H9 (cell line): ENCODE measurements around the gene CDR2L. TPM values are rescaled to one million over a fixed set of nuclear protein-coding genes. Genes with fewer than 3 reads are reported as not detected.

Source experiments
- DNase-seq: peaks from one replicate; pipeline ENCODE4 v3.0.0-alpha.2; 2017
- H2AFZ ChIP-seq: one replicate; pipeline ENCODE4 v1.6.1; 2013; ENCODE audit warnings: mild to moderate bottlenecking, low read length, control low read depth, moderate library complexity
- H2AK5ac ChIP-seq: 2 replicates; pipeline ENCODE4 v1.6.1; 2013; ENCODE audit warnings: low read length, control low read depth, mixed read lengths; ENCODE audit not compliant: insufficient read length
- H2BK120ac ChIP-seq: one replicate; pipeline ENCODE4 v1.6.1; 2013; ENCODE audit warnings: low read depth, mild to moderate bottlenecking, low read length, control low read depth, inconsistent platforms; ENCODE audit not compliant: poor library complexity, severe bottlenecking
- H2BK12ac ChIP-seq: 2 replicates; pipeline ENCODE4 v1.6.1; 2013; ENCODE audit warnings: low read length, control low read depth, mixed read lengths, low read depth; ENCODE audit not compliant: insufficient read length
- H2BK15ac ChIP-seq: 2 replicates; pipeline ENCODE4 v1.6.1; 2013; ENCODE audit warnings: low read depth, low read length, control low read depth
- H2BK20ac ChIP-seq: one replicate; pipeline ENCODE4 v1.6.1; 2013; ENCODE audit warnings: low read depth, mild to moderate bottlenecking, low read length, control low read depth, inconsistent platforms; ENCODE audit not compliant: poor library complexity, severe bottlenecking
- H2BK5ac ChIP-seq: 2 replicates; pipeline ENCODE4 v1.6.1; 2013; ENCODE audit warnings: low read length, control low read depth, mixed read lengths; ENCODE audit not compliant: insufficient read length
- H3K14ac ChIP-seq: 2 replicates; pipeline ENCODE4 v1.6.1; 2013; ENCODE audit warnings: low read length, control low read depth; ENCODE audit not compliant: insufficient read depth
- H3K18ac ChIP-seq: 2 replicates; pipeline ENCODE4 v1.6.1; 2013; ENCODE audit warnings: low read depth, mild to moderate bottlenecking, mixed read lengths, low read length, control low read depth; ENCODE audit not compliant: insufficient read length
- H3K23ac ChIP-seq: 2 replicates; pipeline ENCODE4 v1.6.1; 2013; ENCODE audit warnings: low read length, control low read depth, mixed read lengths, low read depth; ENCODE audit not compliant: insufficient read length
- H3K23me2 ChIP-seq: 2 replicates; pipeline ENCODE4 v1.6.1; 2013; ENCODE audit warnings: low read depth, mild to moderate bottlenecking, mixed read lengths, low read length, control low read depth; ENCODE audit not compliant: insufficient read length, poor library complexity, severe bottlenecking
- H3K27ac ChIP-seq: 2 replicates; pipeline ENCODE4 v1.5.1; 2013; ENCODE audit warnings: low read length, control low read depth, mixed read lengths, low read depth; ENCODE audit not compliant: insufficient read length
- H3K27me3 ChIP-seq: 2 replicates; pipeline ENCODE4 v1.6.1; 2013; ENCODE audit warnings: low read length, control low read depth, inconsistent platforms; ENCODE audit not compliant: insufficient read depth
- H3K4ac ChIP-seq: 2 replicates; pipeline ENCODE4 v1.6.1; 2013; ENCODE audit warnings: low read depth, mild to moderate bottlenecking, control low read depth, inconsistent platforms, low read length, moderate library complexity
- H3K4me1 ChIP-seq: 2 replicates; pipeline ENCODE4 v1.6.1; 2013; ENCODE audit warnings: low read length, control low read depth, inconsistent platforms; ENCODE audit not compliant: insufficient read depth
- H3K4me2 ChIP-seq: 2 replicates; pipeline ENCODE4 v1.6.1; 2013; ENCODE audit warnings: low read length, control low read depth, mixed read lengths; ENCODE audit not compliant: insufficient read length, insufficient read depth
- H3K56ac ChIP-seq: 2 replicates; pipeline ENCODE4 v1.6.1; 2013; ENCODE audit warnings: low read depth, mild to moderate bottlenecking, mixed read lengths, low read length, control low read depth; ENCODE audit not compliant: insufficient read length
- H3K79me1 ChIP-seq: 2 replicates; pipeline ENCODE4 v1.6.1; 2013; ENCODE audit warnings: low read depth, mild to moderate bottlenecking, moderate library complexity, low read length, control low read depth, inconsistent platforms; ENCODE audit not compliant: insufficient read depth, poor library complexity, severe bottlenecking
- H3K79me2 ChIP-seq: 2 replicates; pipeline ENCODE4 v1.6.1; 2013; ENCODE audit warnings: low read length, control low read depth, inconsistent platforms; ENCODE audit not compliant: insufficient read depth
- H3K9ac ChIP-seq: 2 replicates; pipeline ENCODE4 v1.6.1; 2013; ENCODE audit warnings: low read length, control low read depth, mixed read lengths; ENCODE audit not compliant: insufficient read length; ENCODE audit errors: extremely low read depth
- H3K9me3 ChIP-seq: one replicate; pipeline ENCODE4 v1.6.1; 2013; ENCODE audit warnings: low read depth, low read length, inconsistent platforms; ENCODE audit not compliant: control insufficient read depth
- H3T11ph ChIP-seq: one replicate; pipeline ENCODE4 v1.6.1; 2013; ENCODE audit warnings: mild to moderate bottlenecking, low read length, control low read depth, inconsistent platforms
- H4K20me1 ChIP-seq: one replicate; pipeline ENCODE4 v1.6.1; 2013; ENCODE audit not compliant: control insufficient read depth, insufficient read length, insufficient read depth
- H4K5ac ChIP-seq: 2 replicates; pipeline ENCODE4 v1.6.1; 2013; ENCODE audit warnings: low read depth, mild to moderate bottlenecking, mixed read lengths, low read length, control low read depth; ENCODE audit not compliant: insufficient read length
- H4K8ac ChIP-seq: replicated peaks from 2 replicates; pipeline ENCODE4 v1.6.1; 2013; ENCODE audit warnings: low read length, control low read depth, mixed read lengths, low read depth; ENCODE audit not compliant: insufficient read length
- H4K91ac ChIP-seq: 2 replicates; pipeline ENCODE4 v1.6.1; 2013; ENCODE audit warnings: low read depth, mild to moderate bottlenecking, moderate library complexity, mixed read lengths, low read length, control low read depth; ENCODE audit not compliant: insufficient read length
- H3K27ac Mint-ChIP-seq, 3 experiments: 2 replicates in 2 of 3; 3 replicates in 1 of 3; pipeline ENCODE4 v1.8.0; 2020 to 2021; ENCODE audit warnings: mixed read lengths in 3 of 3, mild to moderate bottlenecking in 1 of 3, moderate library complexity in 1 of 3
- H3K27me3 Mint-ChIP-seq: 2 replicates; pipeline ENCODE4 v1.8.0; 2021; ENCODE audit warnings: low read depth, mild to moderate bottlenecking, moderate library complexity, mixed read lengths
- H3K36me3 Mint-ChIP-seq, 3 experiments: 2 replicates in 2 of 3; 3 replicates in 1 of 3; pipeline ENCODE4 v1.8.0; 2020 to 2021; ENCODE audit warnings: low read depth in 3 of 3, mixed read lengths in 3 of 3; ENCODE audit not compliant: insufficient read depth in 1 of 3
- H3K4me1 Mint-ChIP-seq, 2 experiments: 2 replicates each; pipeline ENCODE4 v1.8.0; 2020; ENCODE audit warnings: mixed read lengths in 2 of 2
- H3K4me3 Mint-ChIP-seq, 2 experiments: 2 replicates in 1 of 2; 3 replicates in 1 of 2; pipeline ENCODE4 v1.8.0; 2020 to 2021; ENCODE audit warnings: mild to moderate bottlenecking in 2 of 2, mixed read lengths in 2 of 2, moderate library complexity in 1 of 2
- H3K9me3 Mint-ChIP-seq, 2 experiments: 2 replicates in 1 of 2; 3 replicates in 1 of 2; pipeline ENCODE4 v1.8.0; 2020; ENCODE audit warnings: mild to moderate bottlenecking in 2 of 2, mixed read lengths in 2 of 2, moderate library complexity in 1 of 2
- CTCF ChIP-seq: fragments of 200-600 bp; sonication (generic); conservative IDR thresholded peaks from 3 replicates; pipeline ENCODE4 v1.8.0; 2021; ENCODE audit warnings: antibody characterized with exemption, mild to moderate bottlenecking
- WGBS: extraction: QIAGEN DNeasy Blood & Tissue Kit; methylation state at CpG from one replicate; pipeline ENCODE4 v1.1.7; 2013; ENCODE audit warnings: missing lambda C conversion rate, low lambda C conversion rate, mixed read lengths; ENCODE audit not compliant: insufficient read length; ENCODE audit errors: extremely low coverage; 5-methylcytosine and 5-hydroxymethylcytosine counted together
- total RNA-seq: library from RNA; stranded (reverse); gene quantifications from 2 replicates; pipeline ENCODE4 v1.2.1, GENCODE V29; 2021

Gene CDR2L
- total RNA-seq, 1 experiment from 2014 or later = 23.3 TPM

GRCh38 chr17:74961657-74962350 lies 25.6 kb upstream of the CDR2L start:
- peaks cover 6 to 11% of the 10 kb centered on the region in 2 experiments for H3K4me1 Mint-ChIP-seq

More at GRCh38 chr17:74961657-74962350, 25.6 kb upstream of the CDR2L start:
- peak; percentile 85 for TF ChIP-seq CTCF
- Histone ChIP-seq H3K23me2 (no peaks in the 10 kb centered on the region), H3K27ac (no peak overlapping the region), H3K4me2 (no peak overlapping the region), H4K20me1 (peaks cover 3% of the 10 kb centered on the region), H3T11ph (no peak overlapping the region), H2BK15ac (no peak overlapping the region), H2AFZ (no peak overlapping the region), H4K91ac (no peak overlapping the region), H3K9ac (no peak overlapping the region), H3K4me1 (no peaks in the 10 kb centered on the region), H3K79me2 (no peaks in the 10 kb centered on the region), H2BK5ac (no peak overlapping the region), H2BK20ac (no peak overlapping the region), H3K14ac (no peak overlapping the region; the same call in 1 of the 2 replicates), H3K56ac (no peak overlapping the region), H4K5ac (no peak overlapping the region), H3K18ac (no peak overlapping the region), H3K27me3 (no peaks in the 10 kb centered on the region), H3K9me3 (no peaks in the 10 kb centered on the region), H3K79me1 (no peaks in the 10 kb centered on the region), H2BK120ac (no peak overlapping the region), H2AK5ac (no peak overlapping the region), H3K4ac (no peak overlapping the region), H2BK12ac (no peak overlapping the region), H4K8ac (no peak overlapping the region), H3K23ac (no peak overlapping the region)
- no CpG with 5 or more reads among the region's 23 CpGs for WGBS
- H3K36me3 Mint-ChIP-seq = peaks cover 0 to 2% (median 0%) of the 10 kb centered on the region in 3 experiments; a peak in 2 of 7 replicates
- H3K4me3 Mint-ChIP-seq = peak overlapping the region in 1 of 2 experiments; percentile 50; a peak in 3 of 5 replicates
- DNase-seq = peak; percentile 95
- H3K9me3 Mint-ChIP-seq = peaks cover 0 to 2% of the 10 kb centered on the region in 2 experiments; a peak in 1 of 5 replicates
- H3K27ac Mint-ChIP-seq = no peak overlapping the region
- peaks cover 30% of the 10 kb centered on the region for H3K27me3 Mint-ChIP-seq
